DOHH2 (cell line): Measurements from ENCODE around the gene UBE2Q2.

Experiments used
- H3F3A ChIP-seq: fragments of 200-600 bp; sonication (generic), shearing (Covaris generic); 2 replicates; pipeline ENCODE4 v1.6.0; 2016; ENCODE audit warnings: antibody characterized with exemption, mild to moderate bottlenecking; ENCODE audit not compliant: control insufficient read depth, insufficient read depth
- H3K27ac ChIP-seq: fragments of 200-600 bp; sonication (generic); 2 replicates; pipeline ENCODE4 v1.5.1; 2014; ENCODE audit warnings: low read depth, mild to moderate bottlenecking, low read length, moderate library complexity
- H3K27me3 ChIP-seq: fragments of 200-600 bp; sonication (generic); 2 replicates; pipeline ENCODE4 v1.6.1; 2014; ENCODE audit warnings: mild to moderate bottlenecking, low read length, mixed read lengths; ENCODE audit not compliant: control insufficient read depth
- H3K36me3 ChIP-seq: fragments of 200-600 bp; sonication (generic); 2 replicates; pipeline ENCODE4 v1.6.1; 2014; ENCODE audit warnings: mild to moderate bottlenecking, low read length, moderate library complexity, mixed read lengths; ENCODE audit not compliant: control insufficient read depth
- H3K4me1 ChIP-seq: fragments of 200-600 bp; sonication (generic); 2 replicates; pipeline ENCODE4 v1.6.1; 2014; ENCODE audit warnings: mild to moderate bottlenecking, low read length, mixed read lengths; ENCODE audit not compliant: control insufficient read depth
- H3K4me2 ChIP-seq: fragments of 200-600 bp; sonication (generic); 2 replicates; pipeline ENCODE4 v1.6.0; 2014; ENCODE audit warnings: mild to moderate bottlenecking, low read length, moderate library complexity
- H3K4me3 ChIP-seq: fragments of 200-600 bp; sonication (generic); 2 replicates; pipeline ENCODE4 v1.5.1; 2014; ENCODE audit warnings: mild to moderate bottlenecking, low read length, mixed read lengths
- H3K79me2 ChIP-seq: fragments of 200-600 bp; sonication (generic); 2 replicates; pipeline ENCODE4 v1.6.1; 2014; ENCODE audit warnings: mild to moderate bottlenecking, low read length, mixed read lengths; ENCODE audit not compliant: control insufficient read depth
- H3K9me2 ChIP-seq: fragments of 200-600 bp; sonication (generic); replicated peaks from 2 replicates; pipeline ENCODE4 v1.6.1; 2014; ENCODE audit warnings: mild to moderate bottlenecking, low read length, mixed read lengths; ENCODE audit not compliant: control insufficient read depth
- H3K9me3 ChIP-seq: fragments of 200-600 bp; sonication (generic); 2 replicates; pipeline ENCODE4 v1.6.1; 2014; ENCODE audit warnings: antibody characterized with exemption, low read length, mixed read lengths; ENCODE audit not compliant: control insufficient read depth, insufficient read depth
- H4K20me1 ChIP-seq: fragments of 200-600 bp; sonication (generic); 2 replicates; pipeline ENCODE4 v1.6.0; 2014; ENCODE audit warnings: low read depth, mild to moderate bottlenecking, antibody characterized with exemption, low read length, moderate library complexity; ENCODE audit not compliant: control insufficient read depth, insufficient read depth
- EZH2phosphoT487 ChIP-seq: fragments of 200-600 bp; sonication (generic); IDR thresholded peaks from 2 replicates; pipeline ENCODE4 v1.6.1; 2017; ENCODE audit warnings: borderline replicate concordance, mild to moderate bottlenecking, antibody characterized with exemption, low read length, moderate library complexity, mixed read lengths
- TF ChIP-seq, protein P1 (sequence below): fragments of 200-600 bp; sonication (generic); IDR thresholded peaks from one replicate; pipeline ENCODE4 v1.5.1; 2014; ENCODE audit warnings: antibody characterized with exemption, mild to moderate bottlenecking, low read depth, low read length; ENCODE audit not compliant: poor library complexity, severe bottlenecking

Gene UBE2Q2

DNA sequence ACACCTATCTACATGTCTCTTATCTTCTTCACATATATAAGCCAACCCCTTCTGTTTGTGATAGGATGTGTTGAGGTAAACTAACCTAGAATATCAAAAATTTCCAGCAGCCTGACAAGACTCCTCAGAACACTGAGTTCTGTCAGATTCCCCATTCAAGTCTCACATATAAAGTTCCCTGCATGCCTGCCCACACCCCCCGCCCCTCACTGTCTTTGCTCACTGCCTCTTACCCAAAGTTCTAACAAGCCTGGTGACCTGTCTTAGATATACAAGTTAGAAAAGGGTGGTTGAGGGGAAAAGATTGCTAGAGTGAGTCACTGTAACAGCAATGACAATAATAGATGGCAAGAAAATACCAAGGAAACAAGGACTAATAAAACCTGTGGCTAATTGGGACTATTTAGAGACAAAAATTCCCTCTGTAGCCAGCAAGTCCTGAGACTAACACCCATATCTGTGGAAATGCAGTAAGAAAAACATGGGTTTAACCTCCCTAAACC, 100.5 kb downstream of the UBE2Q2 start:
- TF ChIP-seq EZH2phosphoT487, result no peak
- TF ChIP-seq, protein P1, sequence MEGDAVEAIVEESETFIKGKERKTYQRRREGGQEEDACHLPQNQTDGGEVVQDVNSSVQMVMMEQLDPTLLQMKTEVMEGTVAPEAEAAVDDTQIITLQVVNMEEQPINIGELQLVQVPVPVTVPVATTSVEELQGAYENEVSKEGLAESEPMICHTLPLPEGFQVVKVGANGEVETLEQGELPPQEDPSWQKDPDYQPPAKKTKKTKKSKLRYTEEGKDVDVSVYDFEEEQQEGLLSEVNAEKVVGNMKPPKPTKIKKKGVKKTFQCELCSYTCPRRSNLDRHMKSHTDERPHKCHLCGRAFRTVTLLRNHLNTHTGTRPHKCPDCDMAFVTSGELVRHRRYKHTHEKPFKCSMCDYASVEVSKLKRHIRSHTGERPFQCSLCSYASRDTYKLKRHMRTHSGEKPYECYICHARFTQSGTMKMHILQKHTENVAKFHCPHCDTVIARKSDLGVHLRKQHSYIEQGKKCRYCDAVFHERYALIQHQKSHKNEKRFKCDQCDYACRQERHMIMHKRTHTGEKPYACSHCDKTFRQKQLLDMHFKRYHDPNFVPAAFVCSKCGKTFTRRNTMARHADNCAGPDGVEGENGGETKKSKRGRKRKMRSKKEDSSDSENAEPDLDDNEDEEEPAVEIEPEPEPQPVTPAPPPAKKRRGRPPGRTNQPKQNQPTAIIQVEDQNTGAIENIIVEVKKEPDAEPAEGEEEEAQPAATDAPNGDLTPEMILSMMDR, result no peak
- Histone ChIP-seq H3K79me2 (no peaks in the 10 kb centered on the region), H3K4me1 (peaks cover 14% of the 10 kb centered on the region), H3K9me3 (no peaks in the 10 kb centered on the region), H3K27me3 (peaks cover 3% of the 10 kb centered on the region; the same call in 1 of the 2 replicates), H3K4me3 (no peak overlapping the region), H3K4me2 (no peak overlapping the region), H3K27ac (no peak overlapping the region), H3K9me2 (no peaks in the 10 kb centered on the region), H3K36me3 (no peaks in the 10 kb centered on the region), H3F3A (no peaks in the 10 kb centered on the region), H4K20me1 (no peaks in the 10 kb centered on the region)

- H3F3A ChIP-seq, result no peaks in the 10 kb centered on the region
- H4K20me1 ChIP-seq, result no peaks in the 10 kb centered on the region
- TF ChIP-seq EZH2phosphoT487, result no peak
- TF ChIP-seq, protein P1, result no peak
- no peak overlapping the region for H3K4me3 ChIP-seq
- H3K4me2 ChIP-seq, result no peak overlapping the region
- H3K27ac ChIP-seq, result no peak overlapping the region
- H3K79me2 ChIP-seq, result no peaks in the 10 kb centered on the region
- no peaks in the 10 kb centered on the region for H3K9me2 ChIP-seq
- H3K4me1 ChIP-seq, result peaks cover 14% of the 10 kb centered on the region
- H3K27me3 ChIP-seq, result peaks cover 3% of the 10 kb centered on the region; the same call in 1 of the 2 replicates
- no peaks in the 10 kb centered on the region for H3K36me3 ChIP-seq
- no peaks in the 10 kb centered on the region for H3K9me3 ChIP-seq
These were observed 102.7 kb downstream of the UBE2Q2 start for GRCh38 chr15:75945953-75946352.

DNA sequence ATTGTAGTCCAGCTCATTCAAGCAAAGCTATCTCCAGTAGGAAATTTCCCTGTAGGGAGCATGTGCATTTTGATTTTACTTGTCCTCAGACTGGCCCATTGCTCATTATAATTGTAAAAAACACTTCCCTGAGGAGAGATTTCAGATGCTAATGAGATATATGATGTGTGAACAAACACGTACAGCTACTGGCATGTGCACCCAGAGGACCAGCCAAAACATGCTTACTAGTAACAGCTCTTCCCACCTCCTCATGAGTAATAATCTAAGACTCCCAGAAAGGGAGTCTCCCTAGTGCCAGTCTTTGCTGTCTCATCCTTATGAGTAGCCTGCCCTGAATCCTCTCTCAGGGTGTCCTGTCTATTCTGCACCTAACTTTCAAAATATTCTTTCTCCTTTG, 103.8 kb downstream of the UBE2Q2 start:
- no peaks in the 10 kb centered on the region for H3K36me3 ChIP-seq
- H3F3A ChIP-seq, result no peaks in the 10 kb centered on the region
- H3K27me3 ChIP-seq, result peaks cover 7% of the 10 kb centered on the region; the same call in 1 of the 2 replicates
- H3K4me1 ChIP-seq, result peaks cover 14% of the 10 kb centered on the region
- H3K4me2 ChIP-seq, result no peak overlapping the region
- H3K79me2 ChIP-seq, result no peaks in the 10 kb centered on the region
- no peak for TF ChIP-seq EZH2phosphoT487
- TF ChIP-seq, protein P1, result no peak
- no peaks in the 10 kb centered on the region for H4K20me1 ChIP-seq
- no peak overlapping the region for H3K27ac ChIP-seq
- no peaks in the 10 kb centered on the region for H3K9me3 ChIP-seq
- no peaks in the 10 kb centered on the region for H3K9me2 ChIP-seq
- no peak overlapping the region for H3K4me3 ChIP-seq
